DOHH2 (cell line): ENCODE measurements around the gene CCDC134.
A peak's percentile ranks its signal among the peaks of the same experiment; 100 is the strongest.

Experiments used
- H3F3A ChIP-seq: fragments of 200-600 bp; sonication (generic), shearing (Covaris generic); 2 replicates; pipeline ENCODE4 v1.6.0; 2016; ENCODE audit warnings: antibody characterized with exemption, mild to moderate bottlenecking; ENCODE audit not compliant: control insufficient read depth, insufficient read depth
- H3K27ac ChIP-seq: fragments of 200-600 bp; sonication (generic); 2 replicates; pipeline ENCODE4 v1.5.1; 2014; ENCODE audit warnings: low read depth, mild to moderate bottlenecking, low read length, moderate library complexity
- H3K27me3 ChIP-seq: fragments of 200-600 bp; sonication (generic); 2 replicates; pipeline ENCODE4 v1.6.1; 2014; ENCODE audit warnings: mild to moderate bottlenecking, low read length, mixed read lengths; ENCODE audit not compliant: control insufficient read depth
- H3K36me3 ChIP-seq: fragments of 200-600 bp; sonication (generic); 2 replicates; pipeline ENCODE4 v1.6.1; 2014; ENCODE audit warnings: mild to moderate bottlenecking, low read length, moderate library complexity, mixed read lengths; ENCODE audit not compliant: control insufficient read depth
- H3K4me1 ChIP-seq: fragments of 200-600 bp; sonication (generic); 2 replicates; pipeline ENCODE4 v1.6.1; 2014; ENCODE audit warnings: mild to moderate bottlenecking, low read length, mixed read lengths; ENCODE audit not compliant: control insufficient read depth
- H3K4me2 ChIP-seq: fragments of 200-600 bp; sonication (generic); 2 replicates; pipeline ENCODE4 v1.6.0; 2014; ENCODE audit warnings: mild to moderate bottlenecking, low read length, moderate library complexity
- H3K4me3 ChIP-seq: fragments of 200-600 bp; sonication (generic); 2 replicates; pipeline ENCODE4 v1.5.1; 2014; ENCODE audit warnings: mild to moderate bottlenecking, low read length, mixed read lengths
- H3K79me2 ChIP-seq: fragments of 200-600 bp; sonication (generic); 2 replicates; pipeline ENCODE4 v1.6.1; 2014; ENCODE audit warnings: mild to moderate bottlenecking, low read length, mixed read lengths; ENCODE audit not compliant: control insufficient read depth
- H3K9me2 ChIP-seq: fragments of 200-600 bp; sonication (generic); replicated peaks from 2 replicates; pipeline ENCODE4 v1.6.1; 2014; ENCODE audit warnings: mild to moderate bottlenecking, low read length, mixed read lengths; ENCODE audit not compliant: control insufficient read depth
- H3K9me3 ChIP-seq: fragments of 200-600 bp; sonication (generic); 2 replicates; pipeline ENCODE4 v1.6.1; 2014; ENCODE audit warnings: antibody characterized with exemption, low read length, mixed read lengths; ENCODE audit not compliant: control insufficient read depth, insufficient read depth
- H4K20me1 ChIP-seq: fragments of 200-600 bp; sonication (generic); 2 replicates; pipeline ENCODE4 v1.6.0; 2014; ENCODE audit warnings: low read depth, mild to moderate bottlenecking, antibody characterized with exemption, low read length, moderate library complexity; ENCODE audit not compliant: control insufficient read depth, insufficient read depth
- CTCF ChIP-seq: fragments of 200-600 bp; sonication (generic); IDR thresholded peaks from one replicate; pipeline ENCODE4 v1.5.1; 2014; ENCODE audit warnings: antibody characterized with exemption, mild to moderate bottlenecking, low read depth, low read length; ENCODE audit not compliant: poor library complexity, severe bottlenecking
- EZH2phosphoT487 ChIP-seq: fragments of 200-600 bp; sonication (generic); IDR thresholded peaks from 2 replicates; pipeline ENCODE4 v1.6.1; 2017; ENCODE audit warnings: borderline replicate concordance, mild to moderate bottlenecking, antibody characterized with exemption, low read length, moderate library complexity, mixed read lengths

Gene CCDC134

DNA sequence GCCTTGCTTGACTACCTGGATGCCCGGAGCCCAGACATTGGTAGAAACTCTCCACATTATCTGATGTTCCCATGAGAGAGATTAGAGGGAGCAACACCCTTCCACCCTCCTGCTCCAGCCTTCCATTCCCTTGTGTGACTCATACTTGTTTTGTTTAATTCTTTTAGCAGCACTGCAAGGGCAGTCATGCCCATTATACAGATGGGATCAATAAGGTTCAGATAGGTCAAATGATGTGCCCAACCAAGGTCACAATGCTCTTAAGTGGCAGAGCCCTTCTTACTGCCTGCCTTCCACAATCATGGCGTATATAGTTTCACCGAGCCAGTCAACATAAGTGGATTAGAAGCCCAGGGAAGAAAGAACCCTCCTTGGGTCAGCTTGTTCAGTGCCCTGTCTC lies 6.6 kb upstream of the CCDC134 start:
- no peak overlapping the region for H3K4me2 ChIP-seq
- no peak overlapping the region for H3K27ac ChIP-seq
- 0 out of 2 replicates have a peak, but pooled peaks cover under 1% of the 10 kb centered on the region for H3F3A ChIP-seq
- no peak overlapping the region for H3K4me3 ChIP-seq
- no peaks in the 10 kb centered on the region; the same call in 1 of the 2 replicates for H3K4me1 ChIP-seq
- no peaks in the 10 kb centered on the region for H3K79me2 ChIP-seq
- H4K20me1 ChIP-seq, result no peaks in the 10 kb centered on the region
- H3K9me3 ChIP-seq, result no peaks in the 10 kb centered on the region
- no peaks in the 10 kb centered on the region for H3K36me3 ChIP-seq
- no peak for TF ChIP-seq CTCF
- TF ChIP-seq EZH2phosphoT487, result no peak
- no peaks in the 10 kb centered on the region for H3K9me2 ChIP-seq
- no peaks in the 10 kb centered on the region for H3K27me3 ChIP-seq

DNA sequence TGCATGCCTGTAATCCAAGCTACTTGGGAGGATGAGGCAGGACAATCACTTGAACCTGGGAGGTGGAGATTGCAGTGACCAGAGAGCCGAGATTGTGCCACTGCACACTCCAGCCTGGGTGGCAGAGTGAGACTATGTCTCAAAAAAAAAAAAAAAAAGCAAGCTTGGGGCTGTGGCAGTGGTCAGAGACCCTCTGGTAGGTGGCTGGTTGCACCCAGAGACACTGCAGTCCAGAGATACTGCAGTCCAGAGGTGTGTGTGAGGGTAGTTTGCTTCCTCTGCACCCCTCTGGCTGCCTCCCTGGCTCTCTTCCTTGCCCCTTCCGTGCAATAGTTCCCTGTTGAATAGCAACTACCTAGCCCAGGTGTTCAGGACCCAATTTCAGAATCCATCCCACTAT lies 1.7 kb upstream of the CCDC134 start:
- H4K20me1 ChIP-seq, result no peaks in the 10 kb centered on the region
- TF ChIP-seq EZH2phosphoT487, result no peak
- no peak for TF ChIP-seq CTCF
- H3K27ac ChIP-seq, result no peak overlapping the region
- H3K9me3 ChIP-seq, result no peaks in the 10 kb centered on the region
- peak overlapping the region; percentile 77 for H3K4me2 ChIP-seq
- H3K4me3 ChIP-seq, result peak overlapping the region; percentile 90; the same call in 1 of the 2 replicates
- no peaks in the 10 kb centered on the region for H3K36me3 ChIP-seq
- H3K79me2 ChIP-seq, result peaks cover 24% of the 10 kb centered on the region
- no peaks in the 10 kb centered on the region for H3K9me2 ChIP-seq
- peaks cover 25% of the 10 kb centered on the region for H3K4me1 ChIP-seq
- H3K27me3 ChIP-seq, result no peaks in the 10 kb centered on the region
- H3F3A ChIP-seq, result peaks cover 4% of the 10 kb centered on the region; the same call in 1 of the 2 replicates

- Histone ChIP-seq H3K36me3 (no peaks in the 10 kb centered on the region), H3K27me3 (no peaks in the 10 kb centered on the region), H3K4me1 (peaks cover 34% of the 10 kb centered on the region), H3K9me2 (no peaks in the 10 kb centered on the region), H3K27ac (peak overlapping the region; percentile 44), H3F3A (peaks cover 4% of the 10 kb centered on the region; the same call in 1 of the 2 replicates), H3K4me2 (peak overlapping the region; percentile 77), H3K79me2 (peaks cover 34% of the 10 kb centered on the region), H4K20me1 (no peaks in the 10 kb centered on the region), H3K4me3 (peak overlapping the region; percentile 90), H3K9me3 (no peaks in the 10 kb centered on the region)
- TF ChIP-seq CTCF (no peak), EZH2phosphoT487 (no peak)
These were observed 762 bp upstream of the CCDC134 start for GRCh38 chr22:41799486-41800347.
